HCT116 (cell line): ENCODE data around the gene SHISAL1. TPM values are rescaled to one million over a fixed set of nuclear protein-coding genes. Genes with fewer than 3 reads are reported as not detected.

ENCODE experiments used
- ATAC-seq: fragments of 200-7000 bp; cut with Tn5 transposase; 2 replicates; pipeline ENCODE4 v1.9.1; 2020; ENCODE audit warnings: mild to moderate bottlenecking, moderate library complexity
- BruUV-seq: library from RNA; stranded (reverse); fragments of 400-500 nt; replicated peaks from 2 replicates; lab custom pipeline; 2021; lab: Mats Ljungman, UMichigan
- CTCF ChIA-PET: fragments of 300-600 bp; sonication (Branson Sonifier 250); formaldehyde crosslinking; loops from one replicate; lab custom pipeline; 2021; ENCODE audit warnings: antibody characterized with exemption; lab: Charles Lee
- POLR2A ChIA-PET: fragments of 300-600, 350-600 bp; sonication (Branson Sonifier 250); formaldehyde crosslinking; loops from one replicate; lab custom pipeline; 2021; ENCODE audit warnings: antibody characterized with exemption; lab: Charles Lee
- RAD21 ChIA-PET, 2 experiments: fragments of 300-600 bp; sonication (Branson Sonifier 250); formaldehyde crosslinking; loops; one replicate each; lab custom pipeline; 2023; ENCODE audit warnings: low total read pairs in 2 of 2; ENCODE audit not compliant: uncharacterized antibody in 2 of 2, unreplicated experiment in 2 of 2, low non-redundant PET in 1 of 2; lab: Charles Lee
- DNase-seq: peaks from one replicate; pipeline ENCODE4 v3.0.0-alpha.2; 2010; ENCODE audit warnings: low read depth, low spot score
- H2AFZ ChIP-seq: fragments of 200-600 bp; shearing (Covaris generic), sonication (generic); 2 replicates; pipeline ENCODE4 v1.6.1; 2017; ENCODE audit warnings: low read depth, mixed run types, mixed read lengths, antibody characterized with exemption, low read length; ENCODE audit not compliant: poor library complexity, severe bottlenecking
- H3K27ac ChIP-seq: 2 replicates; pipeline ENCODE4 v1.5.1; 2012; ENCODE audit warnings: low read depth, low read length
- H3K27me3 ChIP-seq: fragments of 200-600 bp; sonication (generic); 2 replicates; pipeline ENCODE4 v1.6.1; 2016; ENCODE audit warnings: mixed run types, low read length, mixed read lengths; ENCODE audit not compliant: insufficient read depth
- H3K36me3 ChIP-seq, 2 experiments: fragments of 200-500 bp in 1 of 2; fragments of 200-600 bp in 1 of 2; sonication (Bioruptor generic) in 1 of 2; sonication (generic) in 1 of 2; 2 replicates each; pipeline versions ENCODE4 v1.5.1 to v1.6.1; 2014 to 2016; ENCODE audit warnings: low read length in 2 of 2, inconsistent platforms in 1 of 2, mixed read lengths in 1 of 2, mixed run types in 1 of 2; ENCODE audit not compliant: insufficient read depth in 2 of 2, control insufficient read depth in 1 of 2
- H3K4me1 ChIP-seq, 2 experiments: fragments of 200-600 bp in 1 of 2; sonication (generic) in 1 of 2; 2 replicates each; pipeline versions ENCODE4 v1.5.1 to v1.6.1; 2012 to 2017; ENCODE audit warnings: low read length in 2 of 2, inconsistent platforms in 1 of 2, mild to moderate bottlenecking in 1 of 2, mixed read lengths in 1 of 2, mixed run types in 1 of 2, moderate library complexity in 1 of 2; ENCODE audit not compliant: insufficient read depth in 2 of 2, control insufficient read depth in 1 of 2
- H3K4me2 ChIP-seq: fragments of 200-600 bp; sonication (generic); 2 replicates; pipeline ENCODE4 v1.6.1; 2017; ENCODE audit warnings: mixed run types, low read length, mixed read lengths
- H3K4me3 ChIP-seq, 2 experiments: fragments of 200-600 bp in 1 of 2; sonication (generic) in 1 of 2; replicated peaks in 1 of 2; 2 replicates each; pipeline ENCODE4 v1.5.1; 2011 to 2016; ENCODE audit warnings: low read length in 2 of 2, control low read depth in 1 of 2, low read depth in 1 of 2, mild to moderate bottlenecking in 1 of 2, mixed read lengths in 1 of 2, mixed run types in 1 of 2
- H3K79me2 ChIP-seq: fragments of 200-600 bp; sonication (generic); 2 replicates; pipeline ENCODE4 v1.6.1; 2017; ENCODE audit warnings: mild to moderate bottlenecking, mixed run types, low read length, moderate library complexity, mixed read lengths; ENCODE audit not compliant: insufficient read depth
- H3K9ac ChIP-seq: fragments of 200-600 bp; sonication (generic); 2 replicates; pipeline ENCODE4 v1.6.1; 2016; ENCODE audit warnings: low read length, mixed read lengths
- H3K9me2 ChIP-seq: fragments of 200-600 bp; sonication (generic), shearing (Covaris generic); 2 replicates; pipeline ENCODE4 v1.6.1; 2017; ENCODE audit warnings: mixed run types, mild to moderate bottlenecking, moderate library complexity; ENCODE audit not compliant: insufficient read depth
- H3K9me3 ChIP-seq, 2 experiments: fragments of 200-500 bp in 1 of 2; fragments of 200-600 bp in 1 of 2; sonication (Bioruptor generic) in 1 of 2; sonication (generic) in 1 of 2; 2 replicates each; pipeline ENCODE4 v1.6.1; 2014 to 2017; ENCODE audit warnings: low read length in 2 of 2, mixed read lengths in 2 of 2, inconsistent platforms in 1 of 2, low read depth in 1 of 2, mild to moderate bottlenecking in 1 of 2, mixed run types in 1 of 2, moderate library complexity in 1 of 2; ENCODE audit not compliant: control insufficient read depth in 1 of 2, insufficient read depth in 1 of 2
- H4K20me1 ChIP-seq: fragments of 200-600 bp; sonication (generic), shearing (Covaris generic); 2 replicates; pipeline ENCODE4 v1.6.1; 2017; ENCODE audit warnings: mixed run types, mild to moderate bottlenecking, moderate library complexity; ENCODE audit not compliant: insufficient read depth
- ATF3 ChIP-seq: IDR thresholded peaks from 2 replicates; pipeline ENCODE4 v1.6.1; 2012
- CBX3 ChIP-seq: IDR thresholded peaks from 2 replicates; pipeline ENCODE4 v1.6.1; 2012; ENCODE audit warnings: low read depth
- CEBPB ChIP-seq: IDR thresholded peaks from 2 replicates; pipeline ENCODE4 v1.6.1; 2012; ENCODE audit warnings: low read depth
- CTCF ChIP-seq, 3 experiments: fragments of 200-600 bp in 1 of 3; sonication (generic) in 1 of 3; IDR thresholded peaks in 2 of 3; conservative IDR thresholded peaks in 1 of 3; 2 replicates each; pipeline ENCODE4 v1.5.1; 2012 to 2017; ENCODE audit warnings: low read depth in 2 of 3, low read length in 2 of 3, antibody characterized with exemption in 1 of 3, borderline replicate concordance in 1 of 3, control low read depth in 1 of 3, mild to moderate bottlenecking in 1 of 3, mixed read lengths in 1 of 3, mixed run types in 1 of 3, moderate library complexity in 1 of 3; ENCODE audit not compliant: insufficient read depth in 1 of 3
- JUND ChIP-seq: IDR thresholded peaks from 2 replicates; pipeline ENCODE4 v1.6.1; 2012
- POLR2A ChIP-seq: IDR thresholded peaks from 2 replicates; pipeline ENCODE4 v1.7.0; 2011; ENCODE audit warnings: borderline replicate concordance; ENCODE audit not compliant: insufficient read depth, insufficient read length; ENCODE audit errors: extremely low read depth
- POLR2AphosphoS5 ChIP-seq: IDR thresholded peaks from 2 replicates; pipeline ENCODE4 v1.6.1; 2011; ENCODE audit warnings: mild to moderate bottlenecking, low read depth, low read length, moderate library complexity
- RAD21 ChIP-seq: IDR thresholded peaks from 2 replicates; pipeline ENCODE4 v1.6.1; 2012; ENCODE audit warnings: low read depth, mild to moderate bottlenecking
- ZFX ChIP-seq: fragments of 450-650 bp; IDR thresholded peaks from 2 replicates; pipeline ENCODE4 v1.6.1; 2017
- ZNF274 ChIP-seq: fragments of 200-500 bp; sonication (Bioruptor generic); IDR thresholded peaks from 2 replicates; pipeline ENCODE4 v1.6.1; 2014; ENCODE audit warnings: mild to moderate bottlenecking, low read depth, low read length, inconsistent platforms
- intact Hi-C: fragments of 100-400 bp; cut with micrococcal nuclease; formaldehyde crosslinking; loops from 2 replicates; pipeline ENCODE4 v1.10.0; 2022
- total RNA-seq: library from RNA; stranded (reverse); gene quantifications from one replicate; pipeline ENCODE4 v1.2.1, GENCODE V29; 2021; ENCODE audit not compliant: unreplicated experiment

The SHISAL1 gene
- total RNA-seq, 1 experiment from 2014 or later = not detected

DNA sequence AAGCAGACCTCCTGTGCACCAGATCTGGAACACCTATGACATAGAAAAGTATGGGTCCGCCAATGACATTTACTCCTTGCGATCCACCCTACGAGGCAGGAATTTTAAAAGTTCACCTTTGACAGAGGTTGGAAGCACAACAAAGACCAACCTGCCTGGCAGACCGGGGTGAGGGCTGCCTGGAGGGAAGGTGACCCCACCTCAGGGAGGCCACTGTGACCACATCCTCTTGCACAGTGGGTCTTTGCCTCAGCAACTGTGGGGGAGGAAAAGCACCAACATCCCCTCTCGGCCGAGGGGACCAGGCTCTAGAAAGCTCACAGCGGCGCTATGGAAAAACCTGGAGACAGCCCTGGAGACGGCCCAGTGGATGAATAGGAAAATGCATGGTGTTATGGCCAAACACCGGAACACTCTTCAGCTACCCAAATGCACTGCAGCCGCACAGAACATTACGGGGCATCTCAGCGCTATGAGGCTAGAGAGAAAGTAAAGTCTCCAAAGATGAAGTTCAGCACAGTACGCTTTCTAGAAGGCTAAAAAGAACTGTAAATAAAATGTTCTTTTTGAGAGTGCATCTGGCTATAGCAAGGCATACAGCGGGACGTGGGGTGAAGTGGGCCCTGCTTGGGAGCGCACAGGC lies 1.8 kb upstream of the SHISAL1 start:
- Histone ChIP-seq H3K9ac (no peak overlapping the region), H2AFZ (no peak overlapping the region), H4K20me1 (no peaks in the 10 kb centered on the region), H3K4me3 (no peak overlapping the region), H3K4me1 (peaks cover 0 to 1% of the 10 kb centered on the region in 2 experiments; a peak in 1 of 4 replicates), H3K79me2 (no peaks in the 10 kb centered on the region), H3K27me3 (no peaks in the 10 kb centered on the region), H3K9me3 (no peaks in the 10 kb centered on the region), H3K36me3 (no peaks in the 10 kb centered on the region), H3K4me2 (no peak overlapping the region), H3K9me2 (no peaks in the 10 kb centered on the region), H3K27ac (no peak overlapping the region)
- ChIA-PET CTCF (no interaction called here), RAD21 (no interaction called here), POLR2A (no interaction called here)
- TF ChIP-seq POLR2AphosphoS5 (no peak), CTCF (IDR thresholded peaks at IDR 0.05 in 2 of 3, conservative IDR thresholded peaks at IDR 0.05 in 1 of 3; ENCODE audit: borderline replicate concordance in 1 of 3, insufficient read depth in 1 of 3, low read depth in 2 of 3, low read length in 2 of 3) (no peak), ZNF274 (no peak), RAD21 (no peak), POLR2A (no peak), CEBPB (no peak), JUND (no peak), ZFX (no peak), CBX3 (no peak), ATF3 (no peak)
- BruUV-seq = no TSS peak
- no peak for ATAC-seq
- intact Hi-C loops = no loop called here
- DNase-seq = no peak
